ENCODE measurements around the gene FALEC.
A peak's percentile ranks its signal among the peaks of the same experiment; 100 is the strongest.
"Not testable (repeated sequence)": the region's sequence is repeated elsewhere in the genome, so short reads cannot be mapped to it uniquely, and the experiment has no call there.

The FALEC gene

DNA sequence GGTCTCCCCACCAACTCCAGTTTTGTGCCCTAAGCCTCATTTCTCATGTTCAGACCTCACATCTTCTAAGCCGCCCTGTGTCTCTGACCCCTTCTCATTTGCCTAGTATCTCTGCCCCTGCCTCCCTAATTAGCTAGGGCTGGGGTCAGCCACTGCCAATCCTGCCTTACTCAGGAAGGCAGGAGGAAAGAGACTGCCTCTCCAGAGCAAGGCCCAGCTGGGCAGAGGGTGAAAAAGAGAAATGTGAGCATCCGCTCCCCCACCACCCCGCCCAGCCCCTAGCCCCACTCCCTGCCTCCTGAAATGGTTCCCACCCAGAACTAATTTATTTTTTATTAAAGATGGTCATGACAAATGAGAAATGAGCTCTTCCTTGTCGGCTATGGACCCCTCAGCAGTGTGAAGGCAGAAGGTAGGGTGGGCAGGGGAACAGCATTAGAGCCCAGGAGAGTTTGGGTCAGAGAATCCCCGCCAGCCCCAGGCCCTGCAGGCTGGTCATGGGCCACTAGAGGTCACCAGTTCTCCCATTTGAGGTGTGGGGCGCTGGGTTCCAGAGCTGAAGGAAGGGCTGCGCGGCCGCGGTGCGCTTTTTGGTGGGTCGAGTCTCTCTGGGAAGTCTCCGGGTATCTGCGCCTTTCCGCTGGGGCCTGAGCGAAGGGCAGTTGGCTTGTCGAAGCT is 45.2 kb downstream of the FALEC start:
- DNase-seq = peak; percentile 86

DNA sequence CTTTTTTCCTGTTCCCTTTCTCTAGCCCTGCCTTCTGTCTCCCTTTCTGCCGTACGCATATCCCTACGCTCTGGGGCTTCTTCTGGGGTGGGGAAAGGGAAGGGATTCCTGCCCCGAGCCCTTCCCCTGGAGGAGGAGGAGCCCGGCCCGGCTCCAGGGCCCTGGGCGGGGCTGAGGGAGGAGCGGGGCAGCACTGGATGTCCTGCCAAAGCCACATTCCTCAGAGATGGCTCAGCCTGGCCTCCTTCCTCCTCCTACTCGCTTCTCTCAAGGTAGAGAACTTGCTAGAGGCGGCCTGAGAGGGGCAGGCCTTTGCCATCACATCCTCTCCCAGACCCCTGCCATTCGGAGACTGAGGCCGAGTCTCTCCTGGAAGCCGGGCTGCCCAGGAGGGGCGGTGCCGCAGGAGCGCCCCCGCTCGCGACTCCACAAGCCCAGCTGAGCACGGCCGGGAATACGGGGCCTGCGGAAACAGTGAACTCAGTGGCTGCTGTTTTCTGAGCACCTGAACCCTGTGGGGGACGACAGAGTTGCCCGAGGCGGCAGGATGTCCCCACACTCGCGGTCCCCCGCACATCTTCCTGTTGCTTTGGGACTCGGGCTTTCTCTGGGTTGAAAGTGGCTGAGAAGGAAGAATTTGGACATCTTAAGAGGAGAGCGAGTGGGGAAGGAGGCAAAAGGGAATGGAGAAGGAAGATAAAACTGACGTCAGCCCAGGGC is 45.9 kb downstream of the FALEC start:
- DNase-seq = peak; percentile 57

DNA sequence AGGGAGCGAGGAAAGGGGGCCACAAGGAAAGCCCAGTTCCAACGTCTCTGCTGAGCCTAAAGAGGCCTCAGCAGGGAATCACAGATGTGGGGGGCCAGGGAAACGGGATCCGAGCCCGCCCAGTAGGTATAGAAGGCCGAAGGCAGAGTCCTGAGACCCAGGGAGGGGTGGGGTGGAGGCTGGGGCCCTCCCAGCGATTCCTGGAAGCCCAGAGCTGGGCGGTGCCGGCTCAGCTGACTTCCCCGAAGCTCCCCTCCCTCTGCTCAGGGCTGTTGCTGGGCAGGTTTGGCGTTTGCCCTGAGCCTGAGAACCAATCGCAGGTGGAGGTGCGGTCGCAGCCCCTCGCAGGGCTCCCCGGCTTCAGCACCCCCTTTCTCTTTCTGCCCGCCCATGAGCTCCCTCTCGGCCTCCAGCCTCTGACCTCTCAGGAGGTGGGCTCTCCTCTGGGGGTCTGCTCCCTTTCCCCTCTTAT is 46.5 kb downstream of the FALEC start:
- peak; percentile 88 for DNase-seq

DNA sequence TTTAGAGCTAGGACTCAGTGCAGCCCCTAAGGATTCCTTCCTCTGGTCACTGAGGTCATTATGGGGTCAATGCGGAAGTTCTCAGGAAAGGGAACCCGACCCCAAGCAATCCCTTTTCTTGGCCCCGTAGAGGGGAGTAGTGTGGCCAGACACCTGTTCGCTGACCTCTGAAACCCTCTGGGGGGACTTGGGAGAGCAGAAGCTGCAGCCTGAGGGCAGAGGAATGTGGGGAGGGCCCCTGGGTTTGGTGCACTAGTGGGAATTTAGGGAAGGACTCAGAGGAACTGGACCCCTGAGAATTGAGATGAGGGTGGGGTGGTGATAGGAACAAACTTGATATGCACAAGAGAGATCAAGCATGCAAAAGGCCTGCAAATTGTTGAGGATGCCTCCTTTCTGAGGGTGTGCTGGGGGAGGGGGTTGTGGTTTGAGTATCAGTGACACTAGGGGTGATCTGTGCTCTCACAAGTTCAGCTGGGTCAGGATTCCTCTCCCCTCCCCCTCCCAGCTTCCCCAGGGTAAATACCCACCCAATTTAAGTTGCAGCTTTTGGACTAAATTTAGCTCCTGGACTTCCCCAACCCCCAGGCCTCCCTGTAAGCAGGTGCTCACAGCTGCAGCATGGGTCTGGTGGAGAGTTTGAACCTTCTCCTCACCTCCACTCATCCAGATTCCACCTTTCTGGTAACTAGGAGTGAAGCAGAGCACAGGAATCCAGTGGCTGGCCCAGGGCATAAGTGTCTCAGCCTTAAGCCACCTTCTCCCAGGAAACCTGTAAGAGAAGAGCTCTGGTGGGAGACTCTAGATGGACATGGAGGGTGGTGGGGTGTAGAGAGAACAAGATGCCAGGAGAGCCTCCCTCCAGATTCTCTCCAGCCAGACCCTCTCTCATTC is 47.1 kb downstream of the FALEC start:
- DNase-seq = peak; percentile 68

DNA sequence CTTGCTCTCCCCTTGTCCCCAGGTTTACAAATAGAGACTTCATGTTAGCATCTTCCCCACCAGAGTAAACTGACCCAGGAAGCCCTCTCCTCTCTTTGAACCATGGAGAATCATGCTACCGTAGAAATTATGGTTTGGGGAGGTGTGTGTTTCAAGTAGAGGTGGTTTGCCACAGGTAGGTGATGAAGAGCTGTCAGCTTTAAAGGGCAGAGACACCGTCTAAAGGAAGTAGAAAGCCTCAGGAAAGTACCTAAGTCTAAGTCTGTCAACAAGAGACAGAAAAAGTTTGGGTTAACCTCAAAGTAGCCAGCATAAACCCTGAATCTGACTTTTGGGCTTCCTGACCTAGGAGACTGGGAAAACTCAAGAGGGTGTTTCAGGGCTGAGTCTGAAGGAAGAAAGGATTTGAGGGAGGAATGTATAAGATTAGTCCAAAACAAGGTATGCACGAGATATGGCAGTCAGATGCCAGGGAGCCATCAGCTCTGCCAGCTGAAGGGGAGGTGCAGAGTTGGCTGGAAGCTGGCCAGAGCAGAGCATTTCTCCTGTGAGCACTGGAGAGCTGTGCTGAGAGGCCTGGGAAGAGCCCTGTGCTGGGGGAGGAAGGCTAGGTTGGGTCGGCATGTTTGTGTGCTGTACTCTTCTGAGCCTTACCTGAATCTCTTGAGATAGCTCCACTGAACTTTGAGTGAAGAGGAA is 47.9 kb downstream of the FALEC start:
- DNase-seq = peak; percentile 38

DNA sequence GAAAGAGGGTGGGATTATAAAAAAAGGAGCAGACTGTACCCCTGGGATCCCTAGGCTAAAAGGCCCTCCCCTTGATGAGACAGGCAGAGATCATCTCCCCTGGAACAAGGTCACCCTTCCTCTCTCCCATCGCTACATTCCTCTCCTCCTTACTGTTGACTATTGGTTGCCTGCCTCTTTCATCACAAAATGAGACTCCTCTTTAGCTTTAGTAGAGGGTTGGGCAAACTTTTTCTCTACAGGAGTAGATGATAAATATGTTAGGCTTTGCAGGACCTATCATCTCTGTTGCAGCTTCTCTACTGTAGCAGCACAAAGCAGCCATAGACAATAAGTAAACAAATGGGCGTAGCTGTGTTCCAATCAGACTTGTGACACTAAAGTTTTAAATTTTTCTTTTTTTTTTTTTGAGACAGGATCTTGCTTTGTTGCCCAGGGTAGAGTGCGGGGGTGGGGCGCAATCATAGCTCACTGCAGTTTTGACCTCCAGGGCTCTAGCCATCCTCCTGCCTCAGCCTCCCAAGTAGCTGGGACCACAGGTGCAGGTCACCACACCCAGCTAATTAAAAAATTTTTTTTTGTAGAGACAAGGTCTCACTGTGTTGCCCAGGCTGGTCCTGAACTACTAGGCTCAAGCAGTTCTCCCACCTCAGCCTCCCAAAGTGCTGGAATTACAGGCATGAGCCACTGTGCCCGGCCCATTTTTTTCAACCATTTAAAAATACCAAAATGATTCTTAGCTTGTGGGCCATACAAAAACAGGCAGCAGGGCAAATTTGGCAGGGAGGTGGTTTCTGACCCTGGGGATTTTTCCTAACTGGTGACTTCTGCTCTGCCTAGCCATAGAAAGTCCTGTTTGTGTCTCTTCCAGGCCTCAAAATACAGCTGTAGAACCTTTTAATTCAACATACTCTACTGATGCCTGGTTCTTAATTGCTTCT is 48.8 kb downstream of the FALEC start:
- DNase-seq = no peak

DNA sequence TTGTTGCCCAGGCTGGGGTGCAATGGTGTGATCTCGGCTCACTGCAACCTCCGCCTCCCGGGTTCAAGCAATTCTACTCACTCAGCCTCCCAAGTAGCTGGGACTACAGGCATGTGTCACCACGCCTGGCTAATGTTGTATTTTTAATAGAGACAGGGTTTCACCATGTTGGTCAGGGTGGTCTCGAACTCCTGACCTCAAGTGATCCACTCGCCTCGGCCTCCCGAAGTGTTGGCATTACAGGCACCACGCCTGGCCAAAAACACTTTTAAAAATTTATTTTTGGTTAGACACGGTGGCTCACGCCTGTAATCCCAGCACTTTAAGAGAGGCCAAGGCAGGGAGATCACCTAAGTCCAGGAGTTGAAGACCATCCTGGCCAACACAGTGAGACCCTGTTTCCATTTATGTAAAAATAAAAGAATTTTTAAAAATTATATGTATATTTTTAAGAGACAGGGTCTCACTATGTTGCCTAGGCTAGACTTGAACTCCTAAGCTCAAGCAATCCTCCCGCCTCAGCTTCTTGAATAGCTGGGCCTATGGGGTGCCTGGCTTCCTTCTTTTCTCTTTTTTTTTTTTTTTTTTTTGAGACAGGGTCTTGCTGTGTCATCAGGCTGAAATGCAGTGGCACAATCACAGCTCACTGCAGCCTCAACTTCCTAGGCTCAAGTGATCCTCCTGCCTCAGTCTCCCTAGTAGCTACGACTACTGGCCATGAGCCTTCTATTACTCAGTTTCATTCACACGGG is 49.9 kb downstream of the FALEC start:
- DNase-seq = not testable (repeated sequence)

DNA sequence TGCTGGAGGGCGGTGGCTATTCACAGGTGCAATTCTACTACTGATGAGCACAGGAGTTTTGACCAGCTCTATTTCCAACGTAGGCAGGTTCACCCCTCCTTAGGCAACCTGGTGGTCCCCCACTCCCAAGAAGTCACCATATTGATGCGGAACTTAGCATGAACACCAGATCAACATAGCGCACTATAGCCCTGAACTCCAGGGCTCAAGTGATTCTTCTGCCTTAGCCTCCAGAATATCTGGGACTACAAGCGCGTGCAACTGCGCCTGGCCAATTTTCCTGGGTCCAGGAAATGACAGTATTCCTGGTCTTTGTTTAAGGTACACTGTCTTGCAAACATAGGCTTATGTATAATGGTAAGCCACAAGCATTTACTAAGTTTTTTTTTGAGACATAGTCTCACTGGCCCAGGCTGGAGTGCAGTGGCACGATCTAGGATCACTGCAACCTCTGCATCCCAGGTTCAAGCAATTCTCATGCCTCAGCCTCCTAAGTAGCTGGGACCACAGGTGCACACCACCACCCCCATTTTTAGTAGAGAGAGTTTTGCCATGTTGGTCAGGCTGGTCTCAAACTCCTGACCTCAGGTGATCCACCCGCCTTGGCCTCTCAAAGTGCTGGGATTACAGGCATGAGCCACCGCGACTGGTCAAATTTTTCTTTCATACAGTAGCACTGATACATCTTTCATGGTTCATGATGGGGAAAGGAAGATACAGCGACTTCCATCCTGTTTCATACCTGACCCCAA is 51.2 kb downstream of the FALEC start:
- no peak for DNase-seq

DNA sequence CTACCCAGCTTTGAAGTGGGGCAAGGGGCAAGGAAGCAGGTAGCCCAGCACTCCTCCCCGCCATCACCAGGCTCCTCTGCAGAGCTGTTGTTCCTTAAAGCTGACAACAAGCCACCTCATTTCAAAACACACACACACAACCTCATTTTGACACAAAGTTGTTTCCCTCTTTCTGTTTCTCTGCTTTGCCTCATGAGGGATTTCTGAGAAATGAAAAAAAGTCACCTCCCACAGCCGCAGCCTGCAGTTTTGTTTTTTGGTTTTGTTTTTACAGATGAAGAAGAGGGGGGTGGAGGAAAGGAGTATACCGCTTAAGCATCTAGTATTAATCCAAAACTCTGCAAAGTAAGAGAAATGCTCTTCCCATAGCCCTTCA is 51.8 kb downstream of the FALEC start:
- DNase-seq = peak; percentile 60

DNA sequence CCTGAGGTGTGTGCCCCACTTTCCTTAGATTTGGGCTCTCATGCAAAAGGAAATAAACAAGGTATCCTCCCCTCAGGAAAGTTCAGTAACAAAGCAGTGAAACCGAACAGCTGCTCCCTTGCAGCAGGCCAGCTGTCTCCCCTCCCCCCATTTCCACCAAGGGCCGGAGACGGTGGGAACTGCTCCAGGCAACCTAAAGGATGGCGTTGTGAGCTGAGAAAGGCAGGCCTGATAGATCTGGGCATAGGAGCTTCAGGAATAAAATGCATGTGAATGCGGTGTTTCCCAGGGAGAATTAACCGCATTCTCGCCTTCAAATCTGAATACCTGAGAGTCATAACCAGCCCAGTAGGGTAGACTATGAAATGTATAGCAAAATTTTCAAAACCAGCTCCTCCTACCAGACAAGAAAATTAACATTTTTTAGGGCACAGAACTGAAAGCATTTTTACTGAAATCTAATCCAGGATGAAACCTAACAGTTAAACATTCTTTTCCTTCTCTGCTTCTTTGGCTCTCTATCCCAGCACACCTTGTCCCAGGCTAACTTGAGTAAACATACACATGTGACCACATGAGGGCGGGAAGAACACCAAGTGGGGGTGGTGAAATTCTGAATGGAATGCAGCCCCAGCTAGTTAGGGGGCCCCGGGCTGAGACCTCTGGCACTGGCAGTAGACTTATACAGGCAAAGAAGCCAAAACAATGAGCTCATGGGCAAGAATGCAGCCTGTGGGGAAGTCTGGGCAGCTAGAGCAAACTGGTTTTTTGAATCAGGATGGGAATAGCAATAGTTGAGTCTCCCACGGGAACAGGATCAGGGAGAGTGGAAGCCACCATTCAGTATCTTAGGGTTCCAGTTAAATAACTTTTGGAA is 52.4 kb downstream of the FALEC start:
- DNase-seq = peak; percentile 55

DNA sequence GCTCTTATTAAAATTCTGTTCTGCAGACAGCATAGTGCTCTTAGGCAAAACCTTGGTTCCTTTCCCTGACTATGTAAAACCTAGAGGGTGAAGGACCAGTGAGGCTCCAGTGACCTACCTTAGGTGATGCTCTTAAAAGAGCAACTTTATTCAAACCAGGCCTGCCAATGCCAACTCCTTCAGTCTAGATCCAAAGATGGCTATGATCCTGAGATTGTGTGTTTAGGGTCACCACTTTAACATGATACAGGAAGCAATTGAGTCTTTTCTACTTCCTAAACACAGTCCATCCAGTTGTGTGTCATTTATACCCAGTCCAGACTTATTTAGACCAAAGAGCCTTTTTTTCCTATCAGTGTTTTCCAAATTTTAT is 53.0 kb downstream of the FALEC start:
- no peak for DNase-seq

DNA sequence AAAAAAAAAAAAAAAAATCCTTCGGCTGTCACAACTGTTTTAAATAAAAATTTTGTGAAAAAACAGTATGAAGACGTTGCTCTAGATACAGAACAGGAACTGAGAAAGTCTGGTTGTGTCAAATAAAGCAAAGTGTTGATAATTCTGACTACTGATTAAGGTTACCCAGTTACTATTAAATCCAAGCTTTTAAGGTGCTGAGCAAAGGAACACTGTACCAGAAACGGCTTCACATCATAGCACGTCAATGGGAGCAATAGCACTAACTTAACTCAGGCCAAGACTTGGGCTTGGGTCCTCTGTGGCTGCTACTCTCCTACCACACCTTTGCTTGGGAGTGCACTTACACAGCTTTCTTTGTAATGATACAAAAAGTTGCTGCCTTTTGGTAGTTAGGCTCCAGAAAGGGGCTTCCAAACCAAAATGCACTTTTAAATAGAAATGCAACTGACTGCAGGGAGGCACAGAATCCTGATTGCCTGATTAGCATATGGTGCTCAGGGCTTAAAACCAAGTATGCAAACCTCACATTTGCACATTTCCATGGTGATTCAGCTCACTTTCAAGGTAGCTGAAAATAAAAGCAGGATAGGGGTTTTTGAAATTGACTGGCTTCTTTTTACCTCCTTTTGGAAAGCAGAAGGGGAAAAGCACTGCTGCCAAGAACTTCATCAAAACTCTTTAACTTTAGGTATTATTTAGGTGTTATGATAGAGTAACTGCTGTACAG is 57.5 kb downstream of the FALEC start:
- DNase-seq = no peak

DNA sequence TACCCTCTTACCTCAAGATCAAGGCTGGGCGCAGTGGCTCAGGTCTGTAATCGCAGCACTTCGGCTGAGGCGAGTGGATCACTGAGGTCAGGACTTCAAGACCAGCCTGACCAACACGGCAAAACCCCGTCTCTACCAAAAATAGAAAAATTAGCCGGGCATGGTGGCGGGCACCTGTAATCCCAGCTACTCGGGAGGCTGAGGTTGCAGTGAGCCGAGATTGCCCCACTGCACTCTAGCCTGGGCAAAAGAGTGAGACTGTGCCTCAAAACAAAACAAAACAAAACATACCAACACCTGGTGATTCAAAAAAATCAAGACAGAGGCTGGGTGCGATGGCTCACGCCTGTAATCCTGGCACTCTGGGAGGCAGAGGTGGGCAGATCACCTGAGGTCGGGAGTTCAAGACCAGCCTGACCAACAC is 58.1 kb downstream of the FALEC start:
- not testable (repeated sequence) for DNase-seq

DNA sequence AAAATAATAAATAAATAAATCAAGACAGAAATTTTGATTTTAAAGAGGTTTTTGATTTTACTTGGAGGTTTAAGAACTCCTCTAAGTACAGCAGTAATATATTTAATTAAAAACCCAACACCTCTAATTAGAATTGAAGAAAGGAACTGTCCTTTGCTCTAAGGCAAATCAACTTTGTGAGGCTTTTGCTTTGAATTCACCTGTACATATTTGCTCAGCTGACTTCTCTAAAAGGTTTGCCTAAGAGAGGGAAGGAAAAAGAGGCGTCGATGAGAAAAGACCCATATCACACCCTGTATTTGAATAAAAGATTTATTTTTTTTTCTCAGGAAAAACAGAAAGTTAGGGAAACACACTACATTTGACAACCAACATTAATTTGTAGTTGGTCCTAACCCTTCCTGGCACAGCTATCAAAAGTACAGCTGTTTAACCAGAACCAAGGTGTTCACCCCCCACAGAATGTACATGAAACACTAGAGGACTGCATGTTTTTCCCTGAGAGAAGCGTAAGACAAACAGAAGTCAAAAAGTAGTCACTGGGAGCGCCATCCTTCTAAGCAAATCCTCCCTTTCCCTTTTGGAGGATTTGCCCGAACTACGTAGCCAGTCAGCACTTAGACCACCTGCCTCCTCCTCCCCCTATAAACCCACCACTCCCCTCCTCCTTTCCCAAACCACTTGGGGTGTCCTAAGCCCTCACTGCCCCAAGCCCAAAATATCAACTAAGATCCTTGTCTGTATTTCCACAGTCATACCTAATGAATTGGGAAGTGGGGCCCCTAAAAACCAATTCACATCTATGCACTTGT is 58.9 kb downstream of the FALEC start:
- no peak for DNase-seq

DNA sequence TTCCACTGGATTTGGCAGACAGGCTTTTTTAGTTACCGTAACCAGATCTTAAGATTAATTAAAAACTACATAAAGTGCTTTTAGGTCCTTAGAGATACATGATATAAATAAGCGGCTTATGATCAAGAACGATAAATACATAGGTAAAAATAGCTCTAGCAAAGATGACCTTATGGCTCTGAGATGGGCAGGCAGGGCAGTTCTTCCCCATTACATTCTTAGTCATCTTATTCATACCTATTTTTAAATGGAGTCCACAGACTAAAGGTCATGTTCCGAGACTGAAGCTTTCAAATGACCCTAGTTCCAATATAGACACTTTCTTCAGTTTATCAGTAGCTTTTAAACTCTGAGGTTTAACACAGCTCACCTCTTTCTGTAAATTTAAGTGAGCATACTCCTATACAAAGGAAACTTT is 59.5 kb downstream of the FALEC start:
- DNase-seq = no peak

DNA sequence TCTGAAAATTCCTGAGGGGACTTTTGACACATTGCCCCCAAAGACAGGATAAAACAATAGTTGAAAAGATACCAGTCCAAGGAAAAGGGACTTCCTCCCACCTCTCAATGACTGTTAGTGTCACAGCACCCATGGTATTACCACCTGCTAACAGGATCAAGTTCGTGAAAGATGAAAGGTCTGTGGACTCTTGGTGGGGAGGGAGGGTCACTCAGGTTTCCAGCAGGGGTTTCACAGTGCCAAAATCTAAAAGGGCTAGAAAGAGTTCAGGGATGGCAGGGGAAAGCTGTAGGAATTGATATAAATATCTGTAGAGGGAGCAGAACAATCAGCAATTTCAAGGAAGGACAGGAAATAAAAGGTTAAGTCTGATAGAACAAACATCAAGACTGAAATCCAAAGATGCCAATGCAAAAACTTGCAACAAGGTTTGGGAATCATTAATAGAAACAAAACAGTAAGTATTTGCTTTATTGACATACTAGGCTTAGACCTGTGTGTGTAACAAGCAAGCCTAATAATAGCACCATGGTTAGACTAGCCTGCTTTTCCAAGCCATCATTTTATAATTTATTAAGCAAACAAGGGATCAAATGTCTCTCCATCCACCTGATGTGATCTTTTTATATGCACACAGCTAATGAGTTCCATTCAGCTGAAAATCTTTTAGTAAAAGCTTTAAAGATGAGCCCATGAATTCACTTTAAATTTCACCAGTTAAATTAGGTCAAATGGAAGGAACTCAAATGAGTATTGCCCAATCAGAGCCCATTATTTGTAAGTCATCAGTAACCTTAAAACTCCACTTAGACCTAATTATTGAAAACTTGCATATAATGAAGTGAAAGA is 60.2 kb downstream of the FALEC start:
- no peak for DNase-seq

DNA sequence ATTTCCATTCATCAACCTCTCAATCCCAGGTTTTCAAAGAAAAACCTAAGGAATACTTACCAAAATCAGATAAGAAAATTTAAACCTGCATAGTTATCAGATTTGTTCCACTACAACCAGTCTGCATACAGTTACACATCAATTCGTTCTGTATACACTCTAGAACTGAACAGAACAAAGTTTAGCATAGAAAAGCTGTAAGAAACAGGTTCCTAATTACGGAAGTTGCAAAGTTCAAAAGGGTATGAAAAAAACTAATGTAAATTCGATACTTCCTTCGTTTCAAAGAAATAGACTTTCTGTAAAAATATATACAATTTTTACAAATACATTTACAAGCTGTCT is 60.8 kb downstream of the FALEC start:
- DNase-seq = no peak
